Testis (tissue), 2 donors: ENCODE measurements around the gene ANGPTL4.

Experiments
- POLR2A ChIP-seq: fragments of 450-650 bp; IDR thresholded peaks from one replicate; pipeline ENCODE4 v1.6.1; 2017; ENCODE audit warnings: antibody characterized with exemption, mild to moderate bottlenecking, moderate library complexity
- TF ChIP-seq, protein P1 (sequence below), 3 experiments: fragments of 450-650 bp in 2 of 3; fragments of 200-600 bp in 1 of 3; sonication (generic) in 1 of 3; IDR thresholded peaks; one replicate each; pipeline ENCODE4 v1.5.1; 2016 to 2019; ENCODE audit warnings: antibody characterized with exemption in 3 of 3, mild to moderate bottlenecking in 2 of 3, moderate library complexity in 1 of 3

- TF ChIP-seq, protein P1, sequence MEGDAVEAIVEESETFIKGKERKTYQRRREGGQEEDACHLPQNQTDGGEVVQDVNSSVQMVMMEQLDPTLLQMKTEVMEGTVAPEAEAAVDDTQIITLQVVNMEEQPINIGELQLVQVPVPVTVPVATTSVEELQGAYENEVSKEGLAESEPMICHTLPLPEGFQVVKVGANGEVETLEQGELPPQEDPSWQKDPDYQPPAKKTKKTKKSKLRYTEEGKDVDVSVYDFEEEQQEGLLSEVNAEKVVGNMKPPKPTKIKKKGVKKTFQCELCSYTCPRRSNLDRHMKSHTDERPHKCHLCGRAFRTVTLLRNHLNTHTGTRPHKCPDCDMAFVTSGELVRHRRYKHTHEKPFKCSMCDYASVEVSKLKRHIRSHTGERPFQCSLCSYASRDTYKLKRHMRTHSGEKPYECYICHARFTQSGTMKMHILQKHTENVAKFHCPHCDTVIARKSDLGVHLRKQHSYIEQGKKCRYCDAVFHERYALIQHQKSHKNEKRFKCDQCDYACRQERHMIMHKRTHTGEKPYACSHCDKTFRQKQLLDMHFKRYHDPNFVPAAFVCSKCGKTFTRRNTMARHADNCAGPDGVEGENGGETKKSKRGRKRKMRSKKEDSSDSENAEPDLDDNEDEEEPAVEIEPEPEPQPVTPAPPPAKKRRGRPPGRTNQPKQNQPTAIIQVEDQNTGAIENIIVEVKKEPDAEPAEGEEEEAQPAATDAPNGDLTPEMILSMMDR (IDR thresholded peaks at IDR 0.05), result no peak
- no peak for TF ChIP-seq POLR2A
Observed at GRCh38 chr19:8332976-8333766, 30.8 kb upstream of the ANGPTL4 start.
